ENCODE data around the gene AKAP13.

DNA sequence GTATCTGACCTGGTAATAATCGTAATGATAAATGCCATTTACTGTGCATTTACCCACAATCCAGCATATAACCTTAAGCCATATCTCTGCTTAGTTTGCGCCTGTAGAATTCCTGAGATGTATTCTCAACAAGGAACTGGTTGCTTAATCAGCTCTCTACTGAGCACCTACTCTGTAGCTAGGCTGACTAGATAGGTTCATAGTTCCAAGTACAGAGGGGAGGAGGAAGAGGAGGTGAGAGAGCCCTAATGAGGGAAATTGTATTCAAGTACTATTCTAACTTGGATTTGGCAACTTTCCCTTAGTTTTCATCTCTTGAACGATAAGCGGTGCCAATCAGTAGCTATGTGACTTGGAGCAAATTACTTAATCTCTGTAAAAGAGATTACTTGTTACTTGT, 5.6 kb upstream of the AKAP13 start:
- TF ChIP-seq, protein P1, sequence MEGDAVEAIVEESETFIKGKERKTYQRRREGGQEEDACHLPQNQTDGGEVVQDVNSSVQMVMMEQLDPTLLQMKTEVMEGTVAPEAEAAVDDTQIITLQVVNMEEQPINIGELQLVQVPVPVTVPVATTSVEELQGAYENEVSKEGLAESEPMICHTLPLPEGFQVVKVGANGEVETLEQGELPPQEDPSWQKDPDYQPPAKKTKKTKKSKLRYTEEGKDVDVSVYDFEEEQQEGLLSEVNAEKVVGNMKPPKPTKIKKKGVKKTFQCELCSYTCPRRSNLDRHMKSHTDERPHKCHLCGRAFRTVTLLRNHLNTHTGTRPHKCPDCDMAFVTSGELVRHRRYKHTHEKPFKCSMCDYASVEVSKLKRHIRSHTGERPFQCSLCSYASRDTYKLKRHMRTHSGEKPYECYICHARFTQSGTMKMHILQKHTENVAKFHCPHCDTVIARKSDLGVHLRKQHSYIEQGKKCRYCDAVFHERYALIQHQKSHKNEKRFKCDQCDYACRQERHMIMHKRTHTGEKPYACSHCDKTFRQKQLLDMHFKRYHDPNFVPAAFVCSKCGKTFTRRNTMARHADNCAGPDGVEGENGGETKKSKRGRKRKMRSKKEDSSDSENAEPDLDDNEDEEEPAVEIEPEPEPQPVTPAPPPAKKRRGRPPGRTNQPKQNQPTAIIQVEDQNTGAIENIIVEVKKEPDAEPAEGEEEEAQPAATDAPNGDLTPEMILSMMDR (IDR thresholded peaks at IDR 0.05; ENCODE audit: low read depth, low read length): no peak
- TF ChIP-seq POLR2A (IDR thresholded peaks at IDR 0.05; ENCODE audit: extremely low read depth, insufficient read length) (no peak), MYC (IDR thresholded peaks at IDR 0.05; ENCODE audit: low read depth, low read length) (no peak)

All from NB4 (cell line).